ENCODE measurements around the gene RTL10. TPM values are rescaled to one million over a fixed set of nuclear protein-coding genes. Genes with fewer than 3 reads are reported as not detected.

The RTL10 gene
- total RNA-seq, 1 experiment from 2014 or later, result 13.0 TPM

DNA sequence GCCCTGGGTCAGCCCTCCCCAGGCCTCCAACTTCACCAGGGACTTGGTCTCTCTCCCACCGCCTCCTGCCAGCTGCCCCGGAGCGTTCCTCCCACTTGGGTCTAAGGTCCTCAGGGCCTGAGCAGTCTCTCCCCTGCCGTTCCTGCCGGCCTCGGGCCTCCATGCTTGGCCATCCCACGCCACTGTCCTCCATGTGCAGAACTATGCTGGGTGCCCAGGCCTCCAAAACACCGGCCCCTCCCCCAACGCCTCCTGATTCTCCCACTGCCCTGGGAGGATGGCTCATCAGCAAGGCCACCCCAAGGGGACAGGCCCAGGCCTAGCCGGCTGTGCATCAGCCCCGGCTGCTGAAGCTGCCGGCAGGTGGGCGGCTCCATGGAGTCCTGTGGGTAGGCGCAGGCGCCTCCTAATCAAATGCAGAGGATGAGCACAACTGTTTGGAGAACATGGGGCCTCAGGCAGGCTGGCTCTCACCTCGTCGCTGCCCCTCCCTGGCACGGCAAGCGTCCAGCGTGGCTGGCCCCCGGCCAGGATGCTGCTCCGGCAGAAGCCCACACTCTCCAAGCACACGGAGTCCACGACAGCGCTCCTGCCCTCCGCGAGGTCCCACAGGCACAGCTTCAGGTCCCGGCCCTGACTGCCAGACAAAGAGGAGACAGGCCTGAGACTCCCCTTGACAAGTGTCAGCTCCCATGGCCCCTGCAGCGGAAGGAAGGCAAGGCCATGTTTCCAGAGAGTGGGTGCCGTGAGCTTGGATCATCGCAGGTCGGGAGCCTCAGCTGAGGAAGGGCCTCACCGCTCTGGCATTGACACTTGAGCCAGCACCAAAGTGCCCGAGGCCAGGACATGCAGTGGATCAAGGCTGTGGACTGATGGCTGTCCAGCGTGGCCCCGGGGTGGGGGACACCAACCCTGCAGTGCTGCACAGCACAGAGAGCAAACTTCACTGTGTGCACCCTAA lies 42.6 kb downstream of the RTL10 start:
- DNase-seq (ENCODE audit: low read depth), result no peak

DNA sequence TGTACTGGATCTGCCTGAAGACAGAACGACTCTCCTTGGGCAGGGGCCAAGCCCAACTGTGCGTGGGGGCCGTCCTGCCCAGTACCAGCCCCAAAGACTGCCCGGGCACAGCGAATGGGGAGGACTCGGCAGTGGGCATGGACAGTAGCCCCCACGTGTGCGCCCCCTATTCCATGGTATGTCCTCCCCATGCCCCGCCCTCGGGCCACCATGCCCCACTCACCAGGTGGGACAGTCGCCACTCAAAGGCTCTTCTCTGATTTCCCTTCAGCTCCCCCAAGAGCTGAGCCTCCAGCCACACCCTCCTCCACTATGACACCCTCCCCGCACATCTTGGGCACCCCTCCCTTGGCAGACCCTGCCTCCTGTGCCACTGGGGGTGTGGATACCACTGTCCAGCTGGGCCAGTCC lies 43.5 kb downstream of the RTL10 start:
- no peak for DNase-seq (ENCODE audit: low read depth)

DNA sequence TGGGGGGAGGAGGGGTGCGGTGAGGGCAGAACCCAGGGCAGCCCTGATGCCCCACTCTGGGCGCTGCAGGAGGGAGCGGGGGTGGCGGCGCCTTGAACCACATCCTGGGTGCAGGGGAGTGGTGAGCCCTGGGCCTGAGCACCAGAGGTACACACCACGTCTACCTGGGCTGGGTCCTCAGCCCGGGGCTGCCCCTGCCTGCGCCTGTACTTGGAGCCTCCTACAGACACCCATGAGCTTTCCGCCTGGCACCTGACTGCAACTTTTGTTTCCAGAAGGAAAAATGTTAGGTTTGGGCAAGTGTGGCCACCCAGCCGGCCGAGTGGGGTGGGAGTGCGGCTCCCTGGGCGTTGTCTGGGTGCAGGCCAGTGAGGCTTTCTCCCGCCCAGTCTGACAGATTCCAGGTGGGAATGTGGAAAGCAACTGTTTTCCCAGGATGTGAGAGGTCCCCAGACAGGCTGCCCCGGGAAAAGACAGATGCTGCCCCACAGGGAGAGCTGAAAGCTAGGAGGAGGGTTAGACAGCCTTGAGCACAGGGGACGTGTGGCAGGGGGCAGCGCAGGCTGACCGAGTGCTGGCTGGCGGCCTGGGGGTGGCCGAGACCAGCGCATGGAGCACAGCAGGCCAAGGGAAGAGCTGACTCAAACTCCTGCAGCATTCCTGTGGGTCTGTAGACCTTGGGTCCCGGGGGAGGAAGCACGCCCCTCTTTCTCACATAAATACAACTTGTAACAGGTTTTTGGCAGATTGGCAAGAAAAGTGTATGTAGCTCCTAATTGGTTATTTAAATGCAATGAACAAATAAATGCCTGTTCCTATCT lies 44.1 kb downstream of the RTL10 start:
- DNase-seq (ENCODE audit: low read depth), result peak; percentile 40

DNA sequence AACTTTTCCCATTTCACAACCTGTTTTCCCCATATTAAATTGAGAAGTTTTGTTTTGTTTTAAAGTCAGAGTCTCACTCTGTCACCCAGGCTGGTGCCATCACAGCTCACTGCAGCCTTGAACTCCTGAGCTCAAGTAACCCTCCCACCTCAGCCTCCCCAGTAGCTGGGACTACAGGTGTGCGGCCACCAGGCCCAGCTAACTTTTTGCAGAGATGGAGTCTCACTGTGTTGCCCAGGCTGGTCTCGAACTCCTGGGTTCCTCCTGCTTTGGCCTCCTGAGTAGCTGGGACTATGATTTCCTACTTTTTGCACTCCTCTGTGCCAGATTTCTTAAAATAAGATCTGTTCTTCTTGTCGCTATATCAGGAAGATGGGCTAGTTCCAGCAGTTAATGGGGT lies 44.9 kb downstream of the RTL10 start:
- no peak for DNase-seq (ENCODE audit: low read depth)

DNA sequence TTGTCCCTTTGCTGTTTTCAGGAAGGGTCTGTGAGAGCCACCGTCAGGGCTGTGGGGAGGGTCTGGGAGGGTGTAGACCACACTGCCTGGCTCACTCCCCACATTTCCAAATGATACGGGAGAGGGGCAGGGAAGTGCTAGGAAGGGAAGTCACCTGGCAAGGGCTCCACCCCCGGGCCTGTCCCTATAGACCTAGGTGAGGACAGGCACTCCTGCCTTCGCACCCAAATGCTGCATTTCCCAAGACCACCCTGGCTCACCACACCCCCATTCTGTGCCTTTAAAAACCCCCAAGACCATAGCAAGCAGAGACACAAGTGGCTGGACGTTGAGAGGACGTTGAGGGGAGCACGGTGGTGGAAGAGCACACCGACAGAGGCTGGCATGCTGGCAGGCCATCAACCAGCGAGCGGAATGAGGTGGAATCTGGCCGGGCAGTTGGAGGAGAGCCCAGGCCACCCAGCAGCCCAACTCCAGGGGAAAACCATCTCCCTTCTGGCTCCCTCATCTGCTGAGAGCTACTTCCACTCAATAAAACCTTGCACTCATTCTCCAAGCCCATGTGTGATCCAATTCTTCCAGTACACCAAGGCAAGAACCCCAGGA lies 45.7 kb downstream of the RTL10 start:
- no peak for DNase-seq (ENCODE audit: low read depth)

DNA sequence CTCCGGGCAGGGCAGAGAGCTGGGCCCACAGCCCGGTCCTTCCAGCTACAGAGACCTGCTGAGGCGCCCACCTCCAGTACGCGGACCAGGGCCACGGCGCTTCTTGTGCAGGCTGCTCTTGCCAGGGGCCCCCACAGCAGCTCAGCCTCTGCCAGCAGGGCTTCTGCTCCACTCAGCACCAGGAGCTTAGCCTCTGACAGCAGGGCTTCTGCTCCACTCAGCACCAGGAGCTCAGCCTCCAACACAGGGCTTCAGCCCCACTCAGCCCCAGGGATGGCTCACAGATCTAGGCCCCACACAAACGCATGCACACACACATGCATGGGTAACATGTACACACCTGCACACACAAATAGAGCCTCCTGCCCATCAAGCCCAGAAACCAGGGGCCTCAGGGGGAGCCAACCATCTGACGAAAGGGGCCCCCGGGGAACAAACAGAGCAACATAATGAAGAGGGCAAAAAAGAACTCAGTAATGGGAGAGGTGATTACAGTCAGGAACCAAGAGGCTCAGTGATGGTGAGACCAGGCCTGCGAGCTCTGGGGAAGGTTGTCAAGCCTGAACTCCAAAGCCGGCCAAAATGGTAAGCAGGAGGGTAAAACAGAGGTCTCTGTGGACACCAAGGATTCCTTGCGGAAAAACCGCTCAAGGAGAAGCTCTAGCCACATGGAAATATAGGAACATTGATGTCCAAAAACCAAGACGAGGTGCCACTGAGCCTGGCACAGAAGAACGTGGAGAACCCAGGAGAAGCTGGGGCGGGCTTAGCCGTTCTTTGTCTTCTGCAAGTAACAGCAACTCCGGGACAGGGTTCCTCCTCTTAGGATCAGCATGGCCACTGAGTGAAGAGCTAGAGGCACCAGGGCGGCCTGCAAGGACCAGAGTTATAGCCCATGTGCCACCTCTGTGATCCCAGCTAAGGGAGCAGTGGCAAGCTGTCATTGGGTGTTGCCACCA lies 46.5 kb downstream of the RTL10 start:
- no peak for DNase-seq (ENCODE audit: low read depth)

DNA sequence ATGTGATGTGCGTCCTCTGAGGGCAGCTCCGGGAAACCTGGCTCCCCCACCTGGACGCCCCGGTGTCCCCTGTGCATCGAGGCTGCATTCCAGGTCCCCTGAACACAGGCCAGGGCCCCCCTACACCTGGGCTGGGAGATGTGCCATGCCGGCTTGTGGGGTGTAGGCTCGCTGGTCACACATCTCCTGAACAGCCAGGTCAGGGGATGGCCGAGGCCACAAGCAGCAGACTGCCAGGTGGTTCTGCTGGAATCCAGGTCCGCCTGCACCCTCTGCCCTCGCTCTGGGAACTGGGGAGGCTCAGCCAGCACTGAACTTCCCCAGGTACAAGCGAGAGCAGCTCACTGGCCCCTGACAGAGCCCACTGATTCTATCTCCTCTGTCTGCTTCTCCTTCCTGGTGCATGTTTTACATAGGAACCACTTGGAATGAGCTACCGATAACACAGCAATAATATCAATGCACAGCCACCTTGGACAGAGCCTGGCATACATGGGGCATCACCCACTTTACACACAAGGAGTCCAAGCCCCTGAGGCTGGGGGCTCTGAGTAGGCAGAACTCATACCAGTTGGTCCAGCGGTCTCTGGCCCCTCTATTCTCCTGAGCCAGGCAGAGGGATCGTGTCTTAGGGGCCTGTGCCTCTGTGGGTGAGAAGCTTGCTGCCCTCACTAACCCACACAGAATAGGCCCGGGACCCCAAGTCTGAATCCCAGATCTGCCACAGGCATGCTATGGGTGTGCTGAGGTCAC lies 47.3 kb downstream of the RTL10 start:
- no peak for DNase-seq (ENCODE audit: low read depth)

DNA sequence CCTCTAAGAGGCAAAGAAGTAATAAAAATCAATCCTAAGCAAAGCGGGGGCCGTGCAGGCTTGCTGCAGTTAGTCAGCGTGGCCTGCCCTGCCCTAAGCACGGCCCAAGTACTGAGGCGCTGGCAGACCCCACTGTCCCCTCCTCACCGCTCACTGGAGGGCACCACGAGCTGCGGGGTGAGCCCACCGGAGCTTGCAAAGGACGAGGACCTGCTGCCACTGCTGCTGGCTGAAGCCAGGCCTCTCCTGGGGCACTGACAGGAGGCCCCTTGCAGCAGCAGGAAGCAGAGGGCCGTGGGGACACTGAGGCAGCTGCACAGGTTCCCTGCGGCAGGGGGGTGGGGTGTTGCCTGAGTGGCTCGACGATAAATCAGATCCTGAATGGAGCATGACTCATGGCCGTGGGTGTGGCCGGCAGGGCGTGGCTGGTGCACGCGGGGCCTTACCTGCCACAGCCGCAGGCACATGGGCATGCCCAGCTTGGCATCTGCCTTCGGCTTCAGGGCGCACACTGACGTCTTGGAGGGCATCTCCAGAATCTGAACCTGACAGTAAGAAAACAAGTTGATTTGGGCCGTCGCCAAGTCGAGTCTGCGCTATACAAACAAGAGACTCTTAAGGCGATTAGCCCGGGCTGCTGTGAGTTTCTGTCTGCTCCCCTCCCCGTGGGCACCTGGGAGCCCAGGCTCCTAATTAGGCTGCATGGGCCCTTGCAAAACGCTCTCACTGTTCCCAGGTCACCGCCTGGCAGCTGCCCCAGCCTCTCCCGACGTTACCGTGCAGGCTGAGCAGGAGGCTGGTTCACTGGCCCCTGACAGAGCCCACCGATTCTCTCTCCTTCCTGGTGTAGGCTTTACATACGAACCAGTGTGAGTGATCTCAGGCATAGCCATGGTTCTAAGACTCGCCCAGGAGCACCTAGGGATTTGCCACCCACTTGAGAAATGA lies 48.2 kb downstream of the RTL10 start:
- DNase-seq (ENCODE audit: low read depth), result peak; percentile 37

DNA sequence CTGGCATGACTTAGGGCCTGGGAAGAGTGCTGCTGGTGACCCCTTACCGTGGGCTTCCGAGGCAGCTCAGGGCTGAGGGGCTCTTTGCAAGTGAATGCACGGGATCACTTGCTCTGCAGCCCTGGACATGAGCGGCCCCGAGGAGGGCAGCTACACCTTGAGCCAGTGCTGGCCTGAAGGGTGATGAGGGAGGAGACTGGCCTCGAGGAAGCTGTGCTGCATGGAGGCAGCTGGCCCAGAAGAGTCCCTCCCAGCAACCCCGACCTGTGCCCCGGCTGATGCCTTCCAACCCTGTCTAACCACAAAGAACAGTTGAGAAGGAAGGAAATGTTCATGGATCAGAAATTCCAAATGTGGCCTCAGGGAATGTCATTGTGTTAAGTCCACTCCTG lies 48.9 kb downstream of the RTL10 start:
- no peak for DNase-seq (ENCODE audit: low read depth)

Other genes with a start within 250 kb of the RTL10 start
- gene SEPTIN5, start 140.4 kb downstream of the RTL10 start, total RNA-seq (2014; rRNA removed; shearing (Covaris generic)), result 2.3 and 2.8 TPM in 2 replicates
- not detected in 2 replicates for gene GP1BB, start 131.3 kb downstream of the RTL10 start, total RNA-seq (2014; rRNA removed; shearing (Covaris generic))
- gene TBX1, start 94.1 kb downstream of the RTL10 start, total RNA-seq (2014; rRNA removed; shearing (Covaris generic)), result 0.14 and 0.17 TPM in 2 replicates
- gene GNB1L, start within 50 bp of the RTL10 start, total RNA-seq (2014; rRNA removed; shearing (Covaris generic)), result 10.5 and 16.7 TPM in 2 replicates
- 154 and 165 TPM in 2 replicates for gene COMT, start 86.9 kb upstream of the RTL10 start, total RNA-seq (2014; rRNA removed; shearing (Covaris generic))
- 94.5 and 120 TPM in 2 replicates for gene TXNRD2, start 86.9 kb upstream of the RTL10 start, total RNA-seq (2014; rRNA removed; shearing (Covaris generic))
- 3.7 and 8.4 TPM in 2 replicates for gene ARVCF, start 161.9 kb upstream of the RTL10 start, total RNA-seq (2014; rRNA removed; shearing (Covaris generic))
- 17.2 and 18.8 TPM in 2 replicates for gene TANGO2, start 166.2 kb upstream of the RTL10 start, total RNA-seq (2014; rRNA removed; shearing (Covaris generic))
- gene DGCR8, start 225.4 kb upstream of the RTL10 start, total RNA-seq (2014; rRNA removed; shearing (Covaris generic)), result 22.9 and 25.9 TPM in 2 replicates